ENCODE data around the gene SEMA5A. TPM values are rescaled to one million over a fixed set of nuclear protein-coding genes. Genes with fewer than 3 reads are reported as not detected.

The SEMA5A gene
- total RNA-seq, 1 donor from 2014 or later: 11.9 TPM

DNA sequence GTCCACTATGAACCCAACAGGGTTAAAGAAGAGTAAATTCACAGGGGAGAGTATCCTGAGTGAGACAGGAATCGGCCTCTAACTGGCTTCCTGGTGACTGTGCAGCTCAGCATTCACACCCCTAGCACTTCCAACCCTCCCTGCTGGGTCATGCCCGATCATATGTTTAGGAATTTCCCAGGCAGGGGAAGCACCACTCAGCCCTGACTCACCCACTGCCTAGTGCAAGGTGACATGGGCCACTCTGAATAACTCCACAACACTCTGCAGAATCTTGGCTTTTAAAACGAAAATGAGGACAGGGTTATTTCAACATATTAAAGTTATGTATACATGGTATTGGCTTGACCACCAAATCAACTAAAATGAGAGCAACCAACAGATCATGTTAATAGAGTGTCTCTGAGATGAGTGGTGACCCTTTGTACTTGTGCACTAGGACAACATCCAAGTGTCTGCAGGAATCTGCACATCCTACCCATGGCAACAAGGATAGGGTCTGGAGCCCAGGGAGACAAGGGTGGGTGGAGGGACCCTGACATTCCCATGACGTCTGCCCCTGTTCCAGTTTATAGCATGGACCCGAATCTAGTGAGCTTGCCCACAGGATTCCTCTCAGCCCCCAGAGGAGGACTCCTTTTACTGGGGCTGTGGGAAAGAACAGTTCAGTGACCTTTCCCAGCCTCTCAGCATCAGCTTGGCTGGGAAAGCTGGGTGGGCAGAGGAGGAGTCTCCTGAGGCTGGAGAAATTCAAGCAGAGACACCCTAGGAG lies 485.8 kb downstream of the SEMA5A start:
- H3K27me3 Mint-ChIP-seq (ENCODE audit: insufficient read depth, low read depth): no peaks in the 10 kb centered on the region
- H4K20me1 ChIP-seq (ENCODE audit: low read depth): no peaks in the 10 kb centered on the region
- H3K36me3 Mint-ChIP-seq: peaks cover 19% of the 10 kb centered on the region
- no peak for DNase-seq (ENCODE audit: low spot score)
- H3K4me3 Mint-ChIP-seq: no peak overlapping the region
- no peaks in the 10 kb centered on the region for H3K4me1 ChIP-seq
- TF ChIP-seq EZH2phosphoT487 (IDR thresholded peaks at IDR 0.05) (no peak), EZH2 (IDR thresholded peaks at IDR 0.05) (no peak)
- TF ChIP-seq, protein P1, sequence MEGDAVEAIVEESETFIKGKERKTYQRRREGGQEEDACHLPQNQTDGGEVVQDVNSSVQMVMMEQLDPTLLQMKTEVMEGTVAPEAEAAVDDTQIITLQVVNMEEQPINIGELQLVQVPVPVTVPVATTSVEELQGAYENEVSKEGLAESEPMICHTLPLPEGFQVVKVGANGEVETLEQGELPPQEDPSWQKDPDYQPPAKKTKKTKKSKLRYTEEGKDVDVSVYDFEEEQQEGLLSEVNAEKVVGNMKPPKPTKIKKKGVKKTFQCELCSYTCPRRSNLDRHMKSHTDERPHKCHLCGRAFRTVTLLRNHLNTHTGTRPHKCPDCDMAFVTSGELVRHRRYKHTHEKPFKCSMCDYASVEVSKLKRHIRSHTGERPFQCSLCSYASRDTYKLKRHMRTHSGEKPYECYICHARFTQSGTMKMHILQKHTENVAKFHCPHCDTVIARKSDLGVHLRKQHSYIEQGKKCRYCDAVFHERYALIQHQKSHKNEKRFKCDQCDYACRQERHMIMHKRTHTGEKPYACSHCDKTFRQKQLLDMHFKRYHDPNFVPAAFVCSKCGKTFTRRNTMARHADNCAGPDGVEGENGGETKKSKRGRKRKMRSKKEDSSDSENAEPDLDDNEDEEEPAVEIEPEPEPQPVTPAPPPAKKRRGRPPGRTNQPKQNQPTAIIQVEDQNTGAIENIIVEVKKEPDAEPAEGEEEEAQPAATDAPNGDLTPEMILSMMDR (IDR thresholded peaks at IDR 0.05): no peak
- no peaks in the 10 kb centered on the region for H3K27me3 ChIP-seq
- no peak overlapping the region for H3K27ac ChIP-seq
- H3K4me2 ChIP-seq: no peak overlapping the region
- H2AFZ ChIP-seq (replicated peaks): no peak overlapping the region
- H3K79me2 ChIP-seq (ENCODE audit: low read depth): no peaks in the 10 kb centered on the region
- H3K9ac ChIP-seq: no peak overlapping the region
- H3K4me1 Mint-ChIP-seq: peaks cover 11% of the 10 kb centered on the region
- H3K27ac Mint-ChIP-seq: no peak overlapping the region
- H3F3A ChIP-seq (ENCODE audit: low read depth): no peaks in the 10 kb centered on the region
- no peaks in the 10 kb centered on the region for H3K9me3 Mint-ChIP-seq
- no peaks in the 10 kb centered on the region for H3K36me3 ChIP-seq
- no peak overlapping the region for H3K4me3 ChIP-seq
- H3K9me3 ChIP-seq (ENCODE audit: low read depth): no peaks in the 10 kb centered on the region

DNA sequence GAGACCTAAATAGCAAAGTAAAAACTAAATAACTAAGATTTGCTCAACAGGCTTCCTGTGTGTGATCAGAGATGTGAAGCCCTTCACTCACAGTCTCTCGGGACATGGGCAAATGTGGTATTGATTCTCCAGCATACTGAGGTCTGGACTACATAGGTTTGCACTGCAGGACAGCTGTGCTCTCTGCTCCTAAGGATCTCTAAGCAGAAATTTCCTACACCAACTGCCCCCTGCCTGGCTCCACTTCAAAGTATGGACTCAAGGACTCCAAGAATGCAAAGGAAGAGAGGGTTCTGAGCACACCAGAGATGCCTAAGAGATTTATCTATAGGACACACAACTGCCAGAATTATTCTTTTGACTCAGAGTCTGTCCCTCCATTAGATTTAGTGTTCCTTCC lies 487.2 kb downstream of the SEMA5A start:
- no peak overlapping the region for H3K27ac Mint-ChIP-seq
- Histone ChIP-seq H3K9ac (no peak overlapping the region), H3F3A (ENCODE audit: low read depth) (no peaks in the 10 kb centered on the region), H3K4me2 (no peak overlapping the region), H3K36me3 (no peaks in the 10 kb centered on the region), H4K20me1 (ENCODE audit: low read depth) (no peaks in the 10 kb centered on the region), H3K27me3 (no peaks in the 10 kb centered on the region), H2AFZ (replicated peaks) (no peak overlapping the region), H3K79me2 (ENCODE audit: low read depth) (no peaks in the 10 kb centered on the region), H3K4me3 (no peak overlapping the region), H3K9me3 (ENCODE audit: low read depth) (no peaks in the 10 kb centered on the region), H3K4me1 (no peaks in the 10 kb centered on the region), H3K27ac (no peak overlapping the region)
- no peaks in the 10 kb centered on the region for H3K9me3 Mint-ChIP-seq
- no peak for TF ChIP-seq EZH2phosphoT487 (IDR thresholded peaks at IDR 0.05)
- no peak for TF ChIP-seq EZH2 (IDR thresholded peaks at IDR 0.05)
- TF ChIP-seq, protein P1 (IDR thresholded peaks at IDR 0.05): no peak
- H3K4me3 Mint-ChIP-seq: no peak overlapping the region
- DNase-seq (ENCODE audit: low spot score): no peak
- H3K4me1 Mint-ChIP-seq: peaks cover 14% of the 10 kb centered on the region
- H3K27me3 Mint-ChIP-seq (ENCODE audit: insufficient read depth, low read depth): no peaks in the 10 kb centered on the region
- H3K36me3 Mint-ChIP-seq: peaks cover 14% of the 10 kb centered on the region

DNA sequence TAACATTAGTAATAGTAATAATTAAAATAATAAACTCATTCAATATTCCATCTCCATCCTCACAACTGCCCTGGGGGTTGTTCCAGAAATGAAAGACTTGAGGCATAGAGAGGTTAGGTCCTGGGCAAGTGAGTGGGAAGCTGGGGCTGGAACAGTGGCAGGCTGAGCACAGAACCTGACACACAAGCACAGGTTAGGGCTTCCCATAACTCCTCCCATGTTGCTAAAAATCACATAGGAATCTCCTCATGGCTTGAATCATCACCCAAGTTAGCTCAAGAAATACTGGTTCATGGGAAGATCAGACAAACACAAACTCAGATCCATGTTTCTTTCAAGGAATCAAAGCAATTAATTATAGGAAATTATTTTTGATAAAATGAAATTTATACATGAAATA lies 487.7 kb downstream of the SEMA5A start:
- Mint-ChIP-seq H3K27ac (no peak overlapping the region), H3K4me1 (peaks cover 14% of the 10 kb centered on the region), H3K4me3 (no peak overlapping the region), H3K36me3 (peaks cover 11% of the 10 kb centered on the region), H3K9me3 (no peaks in the 10 kb centered on the region), H3K27me3 (ENCODE audit: insufficient read depth, low read depth) (no peaks in the 10 kb centered on the region)
- Histone ChIP-seq H3K9ac (no peak overlapping the region), H3K79me2 (ENCODE audit: low read depth) (no peaks in the 10 kb centered on the region), H3K4me1 (no peaks in the 10 kb centered on the region), H3F3A (ENCODE audit: low read depth) (no peaks in the 10 kb centered on the region), H3K4me2 (no peak overlapping the region), H3K27me3 (no peaks in the 10 kb centered on the region), H3K9me3 (ENCODE audit: low read depth) (no peaks in the 10 kb centered on the region), H3K36me3 (no peaks in the 10 kb centered on the region), H2AFZ (replicated peaks) (no peak overlapping the region), H3K4me3 (no peak overlapping the region), H3K27ac (no peak overlapping the region), H4K20me1 (ENCODE audit: low read depth) (no peaks in the 10 kb centered on the region)
- DNase-seq (ENCODE audit: low spot score): no peak
- TF ChIP-seq EZH2 (IDR thresholded peaks at IDR 0.05): no peak
- no peak for TF ChIP-seq EZH2phosphoT487 (IDR thresholded peaks at IDR 0.05)
- TF ChIP-seq, protein P1 (IDR thresholded peaks at IDR 0.05): no peak
